OCI-LY7 (cell line): ENCODE measurements around the gene CLDN19. TPM values are rescaled to one million over a fixed set of nuclear protein-coding genes. Genes with fewer than 3 reads are reported as not detected.

ENCODE experiments used
- BruUV-seq: library from RNA; stranded (reverse); fragments of 400-500 nt; replicated peaks from 2 replicates; lab custom pipeline; 2021; lab: Mats Ljungman, UMichigan
- CTCF ChIA-PET: fragments of 300-600 bp; sonication (Branson Sonifier 250); formaldehyde crosslinking; loops from one replicate; lab custom pipeline; 2022; ENCODE audit warnings: antibody characterized with exemption; ENCODE audit not compliant: unreplicated experiment; lab: Charles Lee
- POLR2A ChIA-PET: fragments of 300-600 bp; sonication (Branson Sonifier 250); formaldehyde crosslinking; loops from one replicate; lab custom pipeline; 2022; ENCODE audit warnings: antibody characterized with exemption; lab: Charles Lee
- DNase-seq: peaks from one replicate; pipeline ENCODE4 v3.0.0-alpha.2; 2015; ENCODE audit warnings: low spot score
- H2AFZ ChIP-seq: fragments of 200-600 bp; sonication (generic), shearing (Covaris generic); 2 replicates; pipeline ENCODE4 v1.6.1; 2014; ENCODE audit warnings: mild to moderate bottlenecking, antibody characterized with exemption, low read length, moderate library complexity
- H3K27ac ChIP-seq: fragments of 200-600 bp; sonication (generic); 2 replicates; pipeline ENCODE4 v1.5.1; 2014; ENCODE audit warnings: mixed run types, low read depth, mild to moderate bottlenecking, moderate library complexity, low read length, inconsistent platforms; ENCODE audit not compliant: poor library complexity, severe bottlenecking
- H3K36me3 ChIP-seq: fragments of 200-600 bp; sonication (generic); 2 replicates; pipeline ENCODE4 v1.6.1; 2014; ENCODE audit warnings: mild to moderate bottlenecking, antibody characterized with exemption, low read length, moderate library complexity, mixed read lengths; ENCODE audit not compliant: insufficient read depth
- H3K4me1 ChIP-seq: fragments of 200-600 bp; sonication (generic); 2 replicates; pipeline ENCODE4 v1.5.1; 2014; ENCODE audit warnings: mild to moderate bottlenecking, low read length; ENCODE audit not compliant: insufficient read depth, poor library complexity, severe bottlenecking
- H3K4me2 ChIP-seq: fragments of 200-600 bp; sonication (generic); 2 replicates; pipeline ENCODE4 v1.6.1; 2014; ENCODE audit warnings: mild to moderate bottlenecking, low read length
- H3K4me3 ChIP-seq: fragments of 200-600 bp; sonication (generic); 2 replicates; pipeline ENCODE4 v1.5.1; 2014; ENCODE audit warnings: mild to moderate bottlenecking, low read depth, low read length; ENCODE audit not compliant: poor library complexity, severe bottlenecking
- H3K79me2 ChIP-seq: fragments of 200-600 bp; sonication (generic); 2 replicates; pipeline ENCODE4 v1.6.1; 2016; ENCODE audit warnings: low read depth, mild to moderate bottlenecking, low read length, moderate library complexity, mixed read lengths; ENCODE audit not compliant: insufficient read depth
- H3K9me2 ChIP-seq: fragments of 200-600 bp; sonication (generic); 2 replicates; pipeline ENCODE4 v1.6.1; 2016; ENCODE audit warnings: mild to moderate bottlenecking, low read length, mixed read lengths; ENCODE audit not compliant: insufficient read depth
- H3K9me3 ChIP-seq: fragments of 200-600 bp; sonication (generic); 2 replicates; pipeline ENCODE4 v1.6.1; 2014; ENCODE audit warnings: mild to moderate bottlenecking, mixed run types, low read length, mixed read lengths
- H4K20me1 ChIP-seq: fragments of 200-600 bp; sonication (generic); 2 replicates; pipeline ENCODE4 v1.6.1; 2014; ENCODE audit warnings: mild to moderate bottlenecking, antibody characterized with exemption, low read length, moderate library complexity, mixed read lengths; ENCODE audit not compliant: insufficient read depth
- CTCF ChIP-seq: fragments of 200-600 bp; sonication (generic); conservative IDR thresholded peaks from 2 replicates; pipeline ENCODE4 v1.5.1; 2014; ENCODE audit warnings: mild to moderate bottlenecking, antibody characterized with exemption, low read length, moderate library complexity, mixed read lengths
- EZH2phosphoT487 ChIP-seq: fragments of 200-600 bp; sonication (generic); IDR thresholded peaks from 2 replicates; pipeline ENCODE4 v1.6.1; 2018; ENCODE audit warnings: low read depth, borderline replicate concordance, mild to moderate bottlenecking, mixed run types, antibody characterized with exemption, low read length, moderate library complexity, mixed read lengths
- intact Hi-C: fragments of 100-400 bp; cut with micrococcal nuclease; formaldehyde crosslinking; loops from one replicate; pipeline ENCODE4 v1.10.0; 2022; ENCODE audit not compliant: unreplicated experiment
- total RNA-seq, 2 experiments: library from RNA; depleted of rRNA in 1 of 2; stranded (reverse); fragments of >200 nt in 1 of 2; shearing (Covaris generic) in 1 of 2; gene quantifications; 2 replicates each; pipeline ENCODE4 v1.2.3, GENCODE V29; 2014 to 2022

Gene CLDN19
- total RNA-seq, 2 experiments from 2014 or later = not detected

- Histone ChIP-seq H4K20me1 (peaks cover 10% of the 10 kb centered on the region), H3K9me2 (no peaks in the 10 kb centered on the region), H3K4me2 (peak within 1 kb of the TSS; percentile 99), H2AFZ (peak within 1 kb of the TSS; percentile 69; the same call in 1 of the 2 replicates), H3K4me3 (peak within 1 kb of the TSS; percentile 82), H3K79me2 (peaks cover 49% of the 10 kb centered on the region), H3K36me3 (peaks cover 21% of the 10 kb centered on the region), H3K27ac (peak within 1 kb of the TSS; percentile 52), H3K4me1 (peaks cover 27% of the 10 kb centered on the region), H3K9me3 (no peaks in the 10 kb centered on the region)
- BruUV-seq = TSS peak; percentile 71
- ChIA-PET CTCF (interaction anchor here (1.1 to 2.3 kb wide), 3 partner anchors 42 to 175 kb away, joined by 4 to 9 read pairs (median 4); partner anchors contain the start of gene ZNF691), POLR2A (interaction anchor here (0.5 to 3.5 kb wide), 17 partner anchors 9 to 1793 kb away, joined by 3 to 35 read pairs (median 3); partner anchors contain the start of genes PPCS, PPIH and ZNF691)
- intact Hi-C loops = loop anchor here (1.0 to 10.0 kb wide), 4 partner anchors 84 to 432 kb away; partner anchors contain the start of genes FOXJ3, PPIH, SLC2A1 and YBX1
- TF ChIP-seq EZH2phosphoT487 = no peak
- TF ChIP-seq CTCF = 0 out of 2 replicates have a peak, but pooled peaks have one; percentile 7
- peak; percentile 99 for DNase-seq
Measured at GRCh38 chr1:42766741-42767509, 26.9 kb upstream of the CLDN19 start, which contains the start of the genes C1orf50 and P3H1. TSS of gene C1orf50 (plus strand) at chr1:42767249. CDS start at chr1:42767312, 63 bp downstream. TSS of gene P3H1 (minus strand) at chr1:42767028. CDS start at chr1:42766971, 57 bp downstream.

- TF ChIP-seq CTCF = peak; percentile 72
- TF ChIP-seq EZH2phosphoT487 = no peak
- H3K27ac ChIP-seq = peak overlapping the region; percentile 50
- BruUV-seq = no TSS peak
Measured at GRCh38 chr1:42765832-42766740, 26.1 kb upstream of the CLDN19 start.

More at GRCh38 chr1:42765832-42766740, 26.1 kb upstream of the CLDN19 start:
- Histone ChIP-seq H3K36me3 (peaks cover 29% of the 10 kb centered on the region), H3K9me2 (no peaks in the 10 kb centered on the region), H3K4me2 (peak overlapping the region; percentile 88), H3K4me3 (peak overlapping the region; percentile 82), H4K20me1 (peaks cover 10% of the 10 kb centered on the region), H2AFZ (peak overlapping the region; percentile 57; the same call in 1 of the 2 replicates), H3K4me1 (peaks cover 27% of the 10 kb centered on the region), H3K9me3 (no peaks in the 10 kb centered on the region), H3K79me2 (peaks cover 43% of the 10 kb centered on the region)
- DNase-seq = peak; percentile 58
- intact Hi-C loops = loop anchor here (2.0 to 10.0 kb wide), 3 partner anchors 83 to 431 kb away; partner anchors contain the start of genes FOXJ3, SLC2A1 and YBX1
- ChIA-PET POLR2A (interaction anchor here (0.6 to 3.5 kb wide), 17 partner anchors 8 to 1792 kb away, joined by 3 to 35 read pairs (median 3); partner anchors contain the start of genes PPCS, PPIH and ZNF691), CTCF (interaction anchor here (1.1 to 2.3 kb wide), 3 partner anchors 42 to 176 kb away, joined by 4 to 9 read pairs (median 4); partner anchors contain the start of gene ZNF691)
